Ishikawa (cell line): Measurements from ENCODE around the gene PIM3.

Source experiments
- CEBPB ChIP-seq: IDR thresholded peaks from 2 replicates; pipeline ENCODE4 v1.6.1; 2012
- CREB1 ChIP-seq: IDR thresholded peaks from 2 replicates; pipeline ENCODE4 v1.6.1; 2012; ENCODE audit warnings: low read depth
- EGR1 ChIP-seq: IDR thresholded peaks from 2 replicates; pipeline ENCODE4 v1.6.1; 2012
- EP300 ChIP-seq: IDR thresholded peaks from 2 replicates; pipeline ENCODE4 v1.6.1; 2012; ENCODE audit warnings: borderline replicate concordance
- FOXM1 ChIP-seq: IDR thresholded peaks from 2 replicates; pipeline ENCODE4 v1.6.1; 2012; ENCODE audit warnings: low read depth, borderline replicate concordance
- MAX ChIP-seq: IDR thresholded peaks from 2 replicates; pipeline ENCODE4 v1.6.1; 2012
- NFIC ChIP-seq: IDR thresholded peaks from 2 replicates; pipeline ENCODE4 v1.6.1; 2012
- RAD21 ChIP-seq: IDR thresholded peaks from 2 replicates; pipeline ENCODE4 v1.6.1; 2012; ENCODE audit warnings: low read depth
- REST ChIP-seq: IDR thresholded peaks from 2 replicates; pipeline ENCODE4 v1.6.1; 2012; ENCODE audit warnings: low read depth, mild to moderate bottlenecking
- TAF1 ChIP-seq: IDR thresholded peaks from 2 replicates; pipeline ENCODE4 v1.6.1; 2012; ENCODE audit warnings: low read depth, mild to moderate bottlenecking
- TCF12 ChIP-seq: IDR thresholded peaks from 2 replicates; pipeline ENCODE4 v1.6.1; 2012; ENCODE audit warnings: low read depth
- TEAD4 ChIP-seq: IDR thresholded peaks from 2 replicates; pipeline ENCODE4 v1.6.1; 2012
- USF1 ChIP-seq: IDR thresholded peaks from 2 replicates; pipeline ENCODE4 v1.6.1; 2012
- YY1 ChIP-seq: IDR thresholded peaks from 2 replicates; pipeline ENCODE4 v1.6.1; 2012; ENCODE audit warnings: low read depth
- ZBTB7A ChIP-seq: IDR thresholded peaks from 2 replicates; pipeline ENCODE4 v1.6.1; 2012; ENCODE audit warnings: low read depth

PIM3 gene

GRCh38 chr22:50004918-50005317, 44.3 kb downstream of the PIM3 start:
- no peak for TF ChIP-seq TAF1
- TF ChIP-seq EGR1: no peak
- TF ChIP-seq MAX: no peak
- no peak for TF ChIP-seq NFIC
- TF ChIP-seq REST: no peak

- TF ChIP-seq EGR1 (no peak), TAF1 (no peak)
Observed at GRCh38 chr22:50007057-50007511, 46.5 kb downstream of the PIM3 start.

- no peak for TF ChIP-seq EP300
- no peak for TF ChIP-seq CEBPB
Observed at GRCh38 chr22:50008151-50009040, 47.8 kb downstream of the PIM3 start.

- TF ChIP-seq MAX: no peak
- TF ChIP-seq CREB1: no peak
- TF ChIP-seq REST: no peak
- no peak for TF ChIP-seq RAD21
- TF ChIP-seq EGR1: no peak
- no peak for TF ChIP-seq FOXM1
- no peak for TF ChIP-seq TEAD4
- no peak for TF ChIP-seq ZBTB7A
- TF ChIP-seq EP300: no peak
- no peak for TF ChIP-seq TCF12
- no peak for TF ChIP-seq USF1
- no peak for TF ChIP-seq YY1
- no peak for TF ChIP-seq NFIC
- TF ChIP-seq CEBPB: no peak
- TF ChIP-seq TAF1: no peak
Observed at GRCh38 chr22:50009251-50009650, 48.7 kb downstream of the PIM3 start.

GRCh38 chr22:50009765-50010675, 49.4 kb downstream of the PIM3 start:
- TF ChIP-seq FOXM1 (no peak), RAD21 (no peak), TEAD4 (no peak), CEBPB (no peak), CREB1 (no peak), USF1 (no peak), EGR1 (no peak), TCF12 (no peak), EP300 (no peak), MAX (no peak), YY1 (no peak), NFIC (no peak), TAF1 (no peak), ZBTB7A (no peak), REST (no peak)
